Measurements from ENCODE around the gene HIP1.
"Not testable (repeated sequence)": the region's sequence is repeated elsewhere in the genome, so short reads cannot be mapped to it uniquely, and the experiment has no call there.

HIP1 gene

DNA sequence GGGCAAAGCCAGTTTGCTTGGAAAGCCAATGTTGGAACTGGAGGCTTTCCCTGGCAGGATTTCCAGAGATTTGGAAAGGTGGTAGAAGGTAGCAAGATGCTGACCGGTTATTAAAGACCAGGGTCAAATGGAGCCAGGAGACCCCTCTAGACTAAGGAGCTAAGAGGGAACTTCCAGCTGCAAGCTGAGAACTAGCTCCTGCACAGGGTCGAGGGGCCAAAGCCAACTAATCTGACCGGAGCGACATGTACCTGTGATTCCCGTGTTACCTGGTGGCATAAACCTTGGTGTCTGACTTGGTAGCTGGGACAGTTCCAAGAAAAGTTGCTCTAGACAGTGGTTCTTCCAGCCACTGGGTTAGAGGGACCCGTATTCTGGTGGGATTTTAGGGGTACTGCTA, 204.8 kb downstream of the HIP1 start:
- TF ChIP-seq, protein P1, sequence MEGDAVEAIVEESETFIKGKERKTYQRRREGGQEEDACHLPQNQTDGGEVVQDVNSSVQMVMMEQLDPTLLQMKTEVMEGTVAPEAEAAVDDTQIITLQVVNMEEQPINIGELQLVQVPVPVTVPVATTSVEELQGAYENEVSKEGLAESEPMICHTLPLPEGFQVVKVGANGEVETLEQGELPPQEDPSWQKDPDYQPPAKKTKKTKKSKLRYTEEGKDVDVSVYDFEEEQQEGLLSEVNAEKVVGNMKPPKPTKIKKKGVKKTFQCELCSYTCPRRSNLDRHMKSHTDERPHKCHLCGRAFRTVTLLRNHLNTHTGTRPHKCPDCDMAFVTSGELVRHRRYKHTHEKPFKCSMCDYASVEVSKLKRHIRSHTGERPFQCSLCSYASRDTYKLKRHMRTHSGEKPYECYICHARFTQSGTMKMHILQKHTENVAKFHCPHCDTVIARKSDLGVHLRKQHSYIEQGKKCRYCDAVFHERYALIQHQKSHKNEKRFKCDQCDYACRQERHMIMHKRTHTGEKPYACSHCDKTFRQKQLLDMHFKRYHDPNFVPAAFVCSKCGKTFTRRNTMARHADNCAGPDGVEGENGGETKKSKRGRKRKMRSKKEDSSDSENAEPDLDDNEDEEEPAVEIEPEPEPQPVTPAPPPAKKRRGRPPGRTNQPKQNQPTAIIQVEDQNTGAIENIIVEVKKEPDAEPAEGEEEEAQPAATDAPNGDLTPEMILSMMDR (IDR thresholded peaks at IDR 0.05; ENCODE audit: insufficient read depth, low read length, poor library complexity, severe bottlenecking) = no peak
- TF ChIP-seq EZH2phosphoT487 (conservative IDR thresholded peaks at IDR 0.05; ENCODE audit: low read length) = no peak
- H3K36me3 ChIP-seq (ENCODE audit: low read length) = no peaks in the 10 kb centered on the region
- H3K4me2 ChIP-seq (ENCODE audit: low read depth, low read length, poor library complexity, severe bottlenecking) = no peak overlapping the region
- H3K27ac ChIP-seq (ENCODE audit: low read depth, low read length) = no peak overlapping the region
- no peaks in the 10 kb centered on the region for H3K79me2 ChIP-seq (ENCODE audit: insufficient read depth, low read length)
- H3K9me3 ChIP-seq (ENCODE audit: insufficient read depth, low read length) = no peaks in the 10 kb centered on the region
- no peaks in the 10 kb centered on the region for H4K20me1 ChIP-seq (ENCODE audit: low read depth, low read length)
- H3K4me3 ChIP-seq (ENCODE audit: insufficient read depth, low read length, poor library complexity, severe bottlenecking) = no peak overlapping the region
- no peaks in the 10 kb centered on the region for H3K9me2 ChIP-seq (replicated peaks; ENCODE audit: insufficient read depth, low read length)
- H3K27me3 ChIP-seq (ENCODE audit: low read length) = no peaks in the 10 kb centered on the region
- no peaks in the 10 kb centered on the region for H3F3A ChIP-seq (ENCODE audit: insufficient read depth)
- no peak overlapping the region for H2AFZ ChIP-seq (ENCODE audit: low read depth, low read length, severe bottlenecking)
- no peak overlapping the region for H3K9ac ChIP-seq (ENCODE audit: low read length)

DNA sequence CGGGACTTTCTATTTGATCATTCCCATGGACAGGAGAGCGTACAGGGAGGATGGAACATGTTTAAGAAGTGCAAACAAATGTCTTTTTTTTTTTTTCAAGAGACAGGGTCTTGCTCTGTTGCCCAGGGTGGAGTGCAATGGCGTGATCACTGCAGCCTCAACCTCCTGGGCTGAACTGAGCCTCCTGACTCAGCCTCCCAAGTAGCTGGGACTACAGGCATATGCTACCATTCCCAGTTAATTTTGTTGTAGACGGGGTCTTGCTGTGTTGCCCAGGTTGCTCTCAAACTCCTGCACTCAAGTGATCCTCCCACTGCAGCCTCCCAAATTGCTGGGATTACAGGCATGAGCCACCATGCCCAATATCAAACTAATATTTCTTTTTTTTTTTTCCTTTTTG, 206.1 kb downstream of the HIP1 start:
- H4K20me1 ChIP-seq (ENCODE audit: low read depth, low read length) = no peaks in the 10 kb centered on the region
- no peak overlapping the region for H3K4me3 ChIP-seq (ENCODE audit: insufficient read depth, low read length, poor library complexity, severe bottlenecking)
- no peaks in the 10 kb centered on the region for H3F3A ChIP-seq (ENCODE audit: insufficient read depth)
- no peaks in the 10 kb centered on the region for H3K36me3 ChIP-seq (ENCODE audit: low read length)
- no peak overlapping the region for H2AFZ ChIP-seq (ENCODE audit: low read depth, low read length, severe bottlenecking)
- H3K27me3 ChIP-seq (ENCODE audit: low read length) = no peaks in the 10 kb centered on the region
- no peak for TF ChIP-seq EZH2phosphoT487 (conservative IDR thresholded peaks at IDR 0.05; ENCODE audit: low read length)
- TF ChIP-seq, protein P1 (IDR thresholded peaks at IDR 0.05; ENCODE audit: insufficient read depth, low read length, poor library complexity, severe bottlenecking) = no peak
- H3K79me2 ChIP-seq (ENCODE audit: insufficient read depth, low read length) = peaks cover 2% of the 10 kb centered on the region
- no peak overlapping the region for H3K9ac ChIP-seq (ENCODE audit: low read length)
- no peaks in the 10 kb centered on the region for H3K9me3 ChIP-seq (ENCODE audit: insufficient read depth, low read length)
- no peak overlapping the region for H3K27ac ChIP-seq (ENCODE audit: low read depth, low read length)
- no peak overlapping the region for H3K4me2 ChIP-seq (ENCODE audit: low read depth, low read length, poor library complexity, severe bottlenecking)
- no peaks in the 10 kb centered on the region for H3K9me2 ChIP-seq (replicated peaks; ENCODE audit: insufficient read depth, low read length)

DNA sequence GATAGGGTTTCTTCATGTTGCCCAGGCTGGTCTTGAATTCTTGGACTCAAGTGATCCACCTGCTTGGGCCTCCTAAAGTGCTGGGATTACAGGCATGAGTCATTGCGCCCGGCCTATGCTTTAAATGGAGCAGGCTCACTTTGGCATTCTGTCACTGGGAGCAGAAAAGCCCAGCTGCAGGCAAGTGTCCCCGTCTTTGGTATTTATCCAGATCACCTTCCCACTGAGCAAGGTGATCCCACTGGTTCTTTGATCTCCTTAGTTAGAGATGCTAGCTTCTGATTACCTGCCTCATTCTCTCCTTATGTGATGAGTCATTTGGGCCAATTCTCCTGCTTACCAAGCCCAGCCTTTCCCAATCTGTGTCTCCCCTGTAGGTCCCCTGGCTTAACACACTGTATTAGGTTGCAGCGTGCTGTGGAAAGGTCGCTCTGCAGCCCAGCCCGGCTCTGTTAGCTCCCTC, 207.4 kb downstream of the HIP1 start:
- Histone ChIP-seq H4K20me1 (ENCODE audit: low read depth, low read length) (no peaks in the 10 kb centered on the region), H3K9ac (ENCODE audit: low read length) (no peak overlapping the region), H3K36me3 (ENCODE audit: low read length) (no peaks in the 10 kb centered on the region), H3K4me3 (ENCODE audit: insufficient read depth, low read length, poor library complexity, severe bottlenecking) (no peak overlapping the region), H2AFZ (ENCODE audit: low read depth, low read length, severe bottlenecking) (no peak overlapping the region), H3K27ac (ENCODE audit: low read depth, low read length) (no peak overlapping the region), H3K9me3 (ENCODE audit: insufficient read depth, low read length) (no peaks in the 10 kb centered on the region), H3K4me2 (ENCODE audit: low read depth, low read length, poor library complexity, severe bottlenecking) (no peak overlapping the region), H3F3A (ENCODE audit: insufficient read depth) (no peaks in the 10 kb centered on the region), H3K27me3 (ENCODE audit: low read length) (no peaks in the 10 kb centered on the region), H3K9me2 (replicated peaks; ENCODE audit: insufficient read depth, low read length) (no peaks in the 10 kb centered on the region), H3K79me2 (ENCODE audit: insufficient read depth, low read length) (peaks cover 14% of the 10 kb centered on the region)
- TF ChIP-seq, protein P1 (IDR thresholded peaks at IDR 0.05; ENCODE audit: insufficient read depth, low read length, poor library complexity, severe bottlenecking) = no peak
- no peak for TF ChIP-seq EZH2phosphoT487 (conservative IDR thresholded peaks at IDR 0.05; ENCODE audit: low read length)

DNA sequence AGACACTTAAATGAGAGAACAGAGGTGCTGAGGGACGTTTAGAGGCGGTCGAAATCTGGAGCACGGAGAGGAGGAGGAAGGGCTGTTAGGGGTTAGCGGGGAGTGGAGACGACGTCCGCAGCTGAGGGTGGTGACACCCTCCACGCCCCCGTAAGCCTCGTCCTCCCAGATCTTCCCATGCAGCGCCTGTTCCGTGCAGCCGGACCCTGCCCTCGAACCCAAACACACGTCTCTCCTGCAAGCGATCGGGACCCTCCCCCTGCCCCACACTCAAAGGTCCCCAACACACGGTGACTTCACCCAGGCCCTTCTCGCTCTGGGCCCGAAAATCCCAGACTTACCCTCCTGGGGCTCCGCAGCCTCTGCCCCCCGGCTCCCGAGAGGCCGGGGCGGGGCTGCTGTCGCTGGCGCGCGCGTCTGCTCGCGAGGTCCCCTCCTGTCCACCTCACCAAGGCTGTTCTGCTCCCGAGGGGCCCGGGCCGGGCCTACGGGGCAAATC, 211.5 kb downstream of the HIP1 start:
- peak overlapping the region; percentile 59 for H3K4me2 ChIP-seq (ENCODE audit: low read depth, low read length, poor library complexity, severe bottlenecking)
- H3K9me2 ChIP-seq (replicated peaks; ENCODE audit: insufficient read depth, low read length); H4K20me1 ChIP-seq (ENCODE audit: low read depth, low read length); H3K9me3 ChIP-seq (ENCODE audit: insufficient read depth, low read length); H3K27me3 ChIP-seq (ENCODE audit: low read length); H2AFZ ChIP-seq (ENCODE audit: low read depth, low read length, severe bottlenecking); H3F3A ChIP-seq (ENCODE audit: insufficient read depth): not testable (repeated sequence)
- peak overlapping the region; percentile 93 for H3K9ac ChIP-seq (ENCODE audit: low read length)
- H3K36me3 ChIP-seq (ENCODE audit: low read length) = peaks cover 15% of the 10 kb centered on the region
- peak overlapping the region; percentile 88 for H3K4me3 ChIP-seq (ENCODE audit: insufficient read depth, low read length, poor library complexity, severe bottlenecking)
- peak overlapping the region; percentile 50 for H3K27ac ChIP-seq (ENCODE audit: low read depth, low read length)
- peaks cover 28% of the 10 kb centered on the region for H3K79me2 ChIP-seq (ENCODE audit: insufficient read depth, low read length)

DNA sequence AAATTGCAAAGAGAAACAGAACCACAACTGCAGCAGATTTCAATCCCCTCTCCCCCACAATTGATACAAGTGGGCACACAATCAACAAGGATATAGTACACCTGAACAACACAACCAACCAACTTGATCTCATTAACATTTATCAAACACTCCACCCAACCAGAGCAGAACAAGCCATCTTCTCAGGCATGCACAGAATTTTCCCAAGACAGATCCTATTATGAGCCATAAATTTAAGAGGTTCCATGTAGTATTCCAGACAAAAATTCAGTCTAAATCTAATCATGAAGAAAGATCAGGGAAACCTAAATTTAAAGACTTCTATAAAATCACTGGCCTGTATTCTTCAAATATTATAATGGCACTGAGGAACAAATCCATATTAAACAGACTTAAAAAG, 217.0 kb downstream of the HIP1 start:
- not testable (repeated sequence) for H3K9me2 ChIP-seq (replicated peaks; ENCODE audit: insufficient read depth, low read length); H3F3A ChIP-seq (ENCODE audit: insufficient read depth); H2AFZ ChIP-seq (ENCODE audit: low read depth, low read length, severe bottlenecking); H3K9ac ChIP-seq (ENCODE audit: low read length); H4K20me1 ChIP-seq (ENCODE audit: low read depth, low read length); H3K9me3 ChIP-seq (ENCODE audit: insufficient read depth, low read length); H3K4me2 ChIP-seq (ENCODE audit: low read depth, low read length, poor library complexity, severe bottlenecking); H3K27ac ChIP-seq (ENCODE audit: low read depth, low read length); H3K4me3 ChIP-seq (ENCODE audit: insufficient read depth, low read length, poor library complexity, severe bottlenecking); H3K27me3 ChIP-seq (ENCODE audit: low read length)
- peaks cover 29% of the 10 kb centered on the region for H3K79me2 ChIP-seq (ENCODE audit: insufficient read depth, low read length)
- H3K36me3 ChIP-seq (ENCODE audit: low read length) = peaks cover 25% of the 10 kb centered on the region

DNA sequence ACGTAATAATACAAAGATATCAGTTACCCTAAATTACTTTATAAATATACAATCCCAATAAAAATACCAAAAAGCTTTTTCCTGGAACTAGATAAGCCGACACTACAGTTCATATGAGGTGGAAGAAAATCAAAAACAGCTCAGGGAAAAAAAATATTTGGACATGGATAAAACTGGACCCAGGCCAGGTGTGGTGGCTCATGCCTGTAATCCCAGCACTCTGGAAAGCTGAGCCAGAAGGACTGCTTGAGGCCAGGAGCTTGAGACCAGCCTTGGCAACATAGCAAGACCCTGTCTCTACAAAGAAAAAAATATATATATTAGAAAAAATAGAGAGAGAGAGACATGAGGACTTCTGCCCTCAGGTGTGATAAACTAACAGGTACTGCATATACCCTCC, 219.9 kb downstream of the HIP1 start:
- H3K4me3 ChIP-seq (ENCODE audit: insufficient read depth, low read length, poor library complexity, severe bottlenecking); H2AFZ ChIP-seq (ENCODE audit: low read depth, low read length, severe bottlenecking); H4K20me1 ChIP-seq (ENCODE audit: low read depth, low read length); H3K9me2 ChIP-seq (replicated peaks; ENCODE audit: insufficient read depth, low read length); H3K4me2 ChIP-seq (ENCODE audit: low read depth, low read length, poor library complexity, severe bottlenecking); H3K27me3 ChIP-seq (ENCODE audit: low read length); H3F3A ChIP-seq (ENCODE audit: insufficient read depth); H3K27ac ChIP-seq (ENCODE audit: low read depth, low read length); H3K9me3 ChIP-seq (ENCODE audit: insufficient read depth, low read length); H3K9ac ChIP-seq (ENCODE audit: low read length): not testable (repeated sequence)
- H3K36me3 ChIP-seq (ENCODE audit: low read length) = peaks cover 23% of the 10 kb centered on the region
- peaks cover 16% of the 10 kb centered on the region; the same call in 1 of the 2 replicates for H3K79me2 ChIP-seq (ENCODE audit: insufficient read depth, low read length)

All from SU-DHL-6 (cell line).